Liver (tissue), 9 donors: ENCODE data around the gene MCF2L2. TPM values are rescaled to one million over a fixed set of nuclear protein-coding genes. Genes with fewer than 3 reads are reported as not detected.
A peak's percentile ranks its signal among the peaks of the same experiment; 100 is the strongest.

Source experiments
- DNase-seq: peaks from one replicate; pipeline ENCODE4 v3.0.0-alpha.2; 2017; ENCODE audit warnings: low spot score
- H3K27ac ChIP-seq, 2 donors: one replicate each; pipeline ENCODE4 v1.7.0; 2013; ENCODE audit warnings: inconsistent platforms in 2 of 2, low read length in 2 of 2, control low read depth in 1 of 2, low read depth in 1 of 2, mild to moderate bottlenecking in 1 of 2
- H3K27me3 ChIP-seq, 4 donors: one replicate each; pipeline versions ENCODE4 v1.6.1 to v1.7.0; 2013; ENCODE audit warnings: low read length in 3 of 4, inconsistent platforms in 1 of 4, mild to moderate bottlenecking in 1 of 4, moderate library complexity in 1 of 4; ENCODE audit not compliant: control insufficient read depth in 4 of 4, insufficient read depth in 4 of 4
- H3K36me3 ChIP-seq, 4 donors: one replicate each; pipeline versions ENCODE4 v1.6.1 to v1.7.0; 2013; ENCODE audit warnings: low read length in 3 of 4, mild to moderate bottlenecking in 3 of 4, low read depth in 1 of 4, moderate library complexity in 1 of 4; ENCODE audit not compliant: control insufficient read depth in 4 of 4, insufficient read depth in 3 of 4
- H3K4me1 ChIP-seq, 4 donors: one replicate each; pipeline versions ENCODE4 v1.6.1 to v1.7.0; 2013; ENCODE audit warnings: low read length in 3 of 4, mild to moderate bottlenecking in 3 of 4, moderate library complexity in 1 of 4; ENCODE audit not compliant: control insufficient read depth in 4 of 4, insufficient read depth in 4 of 4
- H3K4me3 ChIP-seq, 3 donors: one replicate each; pipeline versions ENCODE4 v1.6.1 to v1.7.0; 2013; ENCODE audit warnings: low read length in 3 of 3, control low read depth in 1 of 3, low read depth in 1 of 3, mild to moderate bottlenecking in 1 of 3
- H3K9ac ChIP-seq, 2 donors: one replicate each; pipeline ENCODE4 v1.7.0; 2013; ENCODE audit warnings: low read length in 2 of 2, mild to moderate bottlenecking in 2 of 2, moderate library complexity in 2 of 2, control low read depth in 1 of 2, low read depth in 1 of 2
- H3K9me3 ChIP-seq, 4 donors: one replicate each; pipeline versions ENCODE4 v1.6.1 to v1.7.0; 2013; ENCODE audit warnings: low read length in 3 of 4; ENCODE audit not compliant: control insufficient read depth in 4 of 4
- FOXA1 ChIP-seq: IDR thresholded peaks from 2 replicates; pipeline ENCODE4 v1.6.1; 2016; ENCODE audit warnings: antibody characterized with exemption
- HNF4A ChIP-seq, 2 donors: conservative IDR thresholded peaks; 2 replicates each; pipeline ENCODE4 v1.6.1; 2016; ENCODE audit warnings: antibody characterized with exemption in 2 of 2, mild to moderate bottlenecking in 2 of 2
- HNF4G ChIP-seq: IDR thresholded peaks from 2 replicates; pipeline ENCODE4 v1.6.1; 2016; ENCODE audit warnings: antibody characterized with exemption
- NR2F2 ChIP-seq: IDR thresholded peaks from 2 replicates; pipeline ENCODE4 v1.6.1; 2016; ENCODE audit warnings: antibody characterized with exemption
- SP1 ChIP-seq: IDR thresholded peaks from 2 replicates; pipeline ENCODE4 v1.6.1; 2018; ENCODE audit warnings: antibody characterized with exemption, mild to moderate bottlenecking
- TAF1 ChIP-seq: conservative IDR thresholded peaks from 2 replicates; pipeline ENCODE4 v1.6.1; 2016; ENCODE audit warnings: antibody characterized with exemption, mild to moderate bottlenecking
- YY1 ChIP-seq: IDR thresholded peaks from 2 replicates; pipeline ENCODE4 v1.6.1; 2016; ENCODE audit warnings: antibody characterized with exemption, mild to moderate bottlenecking
- WGBS: extraction: QIAGEN DNeasy Blood & Tissue Kit; methylation state at CpG from one replicate; pipeline ENCODE4 v1.1.7; 2013; 5-methylcytosine and 5-hydroxymethylcytosine counted together
- polyA plus RNA-seq, 2 donors: library from polyadenylated mRNA; stranded (reverse) in 1 of 2; unstranded in 1 of 2; fragments of 200-250 nt in 1 of 2; fragments of >200 nt in 1 of 2; fragmentation: Nextera tagmentation in 1 of 2; extraction: Ambion mirVana in 1 of 2; gene quantifications; one replicate each; pipeline versions ENCODE4 v1.2.1 to v1.2.3, GENCODE V29; 2013 to 2015
- total RNA-seq, 2 donors: library from RNA; depleted of rRNA; stranded (reverse); fragments of >200 nt; gene quantifications; one replicate each; pipeline ENCODE4 v1.2.3, GENCODE V29; 2014
- TF ChIP-seq, protein P1 (sequence below): fragments of 150-350 bp; IDR thresholded peaks from 2 replicates; pipeline ENCODE4 v1.5.1; 2017; ENCODE audit warnings: improper control_type of control experiment, low read depth, low read length; ENCODE audit not compliant: missing input control
- TF ChIP-seq, protein P2 (sequence below): IDR thresholded peaks from 2 replicates; pipeline ENCODE4 v1.6.1; 2016; ENCODE audit warnings: antibody characterized with exemption
- TF ChIP-seq, protein P3 (sequence below): IDR thresholded peaks from 2 replicates; pipeline ENCODE4 v1.6.1; 2016; ENCODE audit warnings: antibody characterized with exemption
- TF ChIP-seq, protein P4 (sequence below): IDR thresholded peaks from 2 replicates; pipeline ENCODE4 v1.6.1; 2016; ENCODE audit warnings: antibody characterized with exemption, mild to moderate bottlenecking
- donor health status: healthy.
- donor health status: healthy.
- donor health status: healthy.
- donor health status: healthy.
- donor health status: healthy.

The MCF2L2 gene
- total and polyA plus RNA-seq, 4 donors, result 0.02 to 0.47 (median 0.17) TPM; not detected in 1

GRCh38 chr3:183448369-183449128, 20.1 kb upstream of the MCF2L2 start (continued):
- TF ChIP-seq, protein P1, sequence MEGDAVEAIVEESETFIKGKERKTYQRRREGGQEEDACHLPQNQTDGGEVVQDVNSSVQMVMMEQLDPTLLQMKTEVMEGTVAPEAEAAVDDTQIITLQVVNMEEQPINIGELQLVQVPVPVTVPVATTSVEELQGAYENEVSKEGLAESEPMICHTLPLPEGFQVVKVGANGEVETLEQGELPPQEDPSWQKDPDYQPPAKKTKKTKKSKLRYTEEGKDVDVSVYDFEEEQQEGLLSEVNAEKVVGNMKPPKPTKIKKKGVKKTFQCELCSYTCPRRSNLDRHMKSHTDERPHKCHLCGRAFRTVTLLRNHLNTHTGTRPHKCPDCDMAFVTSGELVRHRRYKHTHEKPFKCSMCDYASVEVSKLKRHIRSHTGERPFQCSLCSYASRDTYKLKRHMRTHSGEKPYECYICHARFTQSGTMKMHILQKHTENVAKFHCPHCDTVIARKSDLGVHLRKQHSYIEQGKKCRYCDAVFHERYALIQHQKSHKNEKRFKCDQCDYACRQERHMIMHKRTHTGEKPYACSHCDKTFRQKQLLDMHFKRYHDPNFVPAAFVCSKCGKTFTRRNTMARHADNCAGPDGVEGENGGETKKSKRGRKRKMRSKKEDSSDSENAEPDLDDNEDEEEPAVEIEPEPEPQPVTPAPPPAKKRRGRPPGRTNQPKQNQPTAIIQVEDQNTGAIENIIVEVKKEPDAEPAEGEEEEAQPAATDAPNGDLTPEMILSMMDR, result no peak
- TF ChIP-seq, protein P2, sequence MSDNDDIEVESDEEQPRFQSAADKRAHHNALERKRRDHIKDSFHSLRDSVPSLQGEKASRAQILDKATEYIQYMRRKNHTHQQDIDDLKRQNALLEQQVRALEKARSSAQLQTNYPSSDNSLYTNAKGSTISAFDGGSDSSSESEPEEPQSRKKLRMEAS, result no peak

GRCh38 chr3:183447206-183448001, 19.0 kb upstream of the MCF2L2 start:
- 2% methylated on average over 54 of the region's 54 CpGs for WGBS
- H3K9ac ChIP-seq, result peak overlapping the region; percentile 45 to 77
- peak overlapping the region; percentile 53 to 54 for H3K27ac ChIP-seq
- H3K27me3 ChIP-seq, result no peaks in the 10 kb centered on the region
- TF ChIP-seq, protein P3, sequence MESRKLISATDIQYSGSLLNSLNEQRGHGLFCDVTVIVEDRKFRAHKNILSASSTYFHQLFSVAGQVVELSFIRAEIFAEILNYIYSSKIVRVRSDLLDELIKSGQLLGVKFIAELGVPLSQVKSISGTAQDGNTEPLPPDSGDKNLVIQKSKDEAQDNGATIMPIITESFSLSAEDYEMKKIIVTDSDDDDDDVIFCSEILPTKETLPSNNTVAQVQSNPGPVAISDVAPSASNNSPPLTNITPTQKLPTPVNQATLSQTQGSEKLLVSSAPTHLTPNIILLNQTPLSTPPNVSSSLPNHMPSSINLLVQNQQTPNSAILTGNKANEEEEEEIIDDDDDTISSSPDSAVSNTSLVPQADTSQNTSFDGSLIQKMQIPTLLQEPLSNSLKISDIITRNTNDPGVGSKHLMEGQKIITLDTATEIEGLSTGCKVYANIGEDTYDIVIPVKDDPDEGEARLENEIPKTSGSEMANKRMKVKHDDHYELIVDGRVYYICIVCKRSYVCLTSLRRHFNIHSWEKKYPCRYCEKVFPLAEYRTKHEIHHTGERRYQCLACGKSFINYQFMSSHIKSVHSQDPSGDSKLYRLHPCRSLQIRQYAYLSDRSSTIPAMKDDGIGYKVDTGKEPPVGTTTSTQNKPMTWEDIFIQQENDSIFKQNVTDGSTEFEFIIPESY, result no peak
- TF ChIP-seq SP1 (peak; percentile 20), NR2F2 (no peak), FOXA1 (no peak), HNF4G (no peak), YY1 (peak; percentile 95), TAF1 (peak; percentile 84), HNF4A (conservative IDR thresholded peaks at IDR 0.05) (peak in 1 of 2 donors; percentile 13)
- TF ChIP-seq, protein P4, sequence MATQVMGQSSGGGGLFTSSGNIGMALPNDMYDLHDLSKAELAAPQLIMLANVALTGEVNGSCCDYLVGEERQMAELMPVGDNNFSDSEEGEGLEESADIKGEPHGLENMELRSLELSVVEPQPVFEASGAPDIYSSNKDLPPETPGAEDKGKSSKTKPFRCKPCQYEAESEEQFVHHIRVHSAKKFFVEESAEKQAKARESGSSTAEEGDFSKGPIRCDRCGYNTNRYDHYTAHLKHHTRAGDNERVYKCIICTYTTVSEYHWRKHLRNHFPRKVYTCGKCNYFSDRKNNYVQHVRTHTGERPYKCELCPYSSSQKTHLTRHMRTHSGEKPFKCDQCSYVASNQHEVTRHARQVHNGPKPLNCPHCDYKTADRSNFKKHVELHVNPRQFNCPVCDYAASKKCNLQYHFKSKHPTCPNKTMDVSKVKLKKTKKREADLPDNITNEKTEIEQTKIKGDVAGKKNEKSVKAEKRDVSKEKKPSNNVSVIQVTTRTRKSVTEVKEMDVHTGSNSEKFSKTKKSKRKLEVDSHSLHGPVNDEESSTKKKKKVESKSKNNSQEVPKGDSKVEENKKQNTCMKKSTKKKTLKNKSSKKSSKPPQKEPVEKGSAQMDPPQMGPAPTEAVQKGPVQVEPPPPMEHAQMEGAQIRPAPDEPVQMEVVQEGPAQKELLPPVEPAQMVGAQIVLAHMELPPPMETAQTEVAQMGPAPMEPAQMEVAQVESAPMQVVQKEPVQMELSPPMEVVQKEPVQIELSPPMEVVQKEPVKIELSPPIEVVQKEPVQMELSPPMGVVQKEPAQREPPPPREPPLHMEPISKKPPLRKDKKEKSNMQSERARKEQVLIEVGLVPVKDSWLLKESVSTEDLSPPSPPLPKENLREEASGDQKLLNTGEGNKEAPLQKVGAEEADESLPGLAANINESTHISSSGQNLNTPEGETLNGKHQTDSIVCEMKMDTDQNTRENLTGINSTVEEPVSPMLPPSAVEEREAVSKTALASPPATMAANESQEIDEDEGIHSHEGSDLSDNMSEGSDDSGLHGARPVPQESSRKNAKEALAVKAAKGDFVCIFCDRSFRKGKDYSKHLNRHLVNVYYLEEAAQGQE, result peak; percentile 76
- TF ChIP-seq, protein P1, result no peak
- peaks cover 3 to 12% (median 4%) of the 10 kb centered on the region in 4 donors for H3K9me3 ChIP-seq
- peak overlapping the region; percentile 68 to 94 (median 81) for H3K4me3 ChIP-seq
- H3K36me3 ChIP-seq, result no peaks in the 10 kb centered on the region
- DNase-seq, result peak; percentile 83
- peaks cover 0 to 11% (median 6%) of the 10 kb centered on the region in 4 donors for H3K4me1 ChIP-seq
